Fibroblast of villous mesenchyme (primary cell): ENCODE data around the gene MACIR. TPM values are rescaled to one million over a fixed set of nuclear protein-coding genes. Genes with fewer than 3 reads are reported as not detected.

Experiments used
- DNase-seq: peaks from one replicate; pipeline ENCODE4 v3.0.0-alpha.2; 2010; ENCODE audit warnings: low read depth
- H3K4me3 ChIP-seq: 2 replicates; pipeline ENCODE4 v1.5.1; 2011; ENCODE audit warnings: low read depth, mild to moderate bottlenecking, low read length
- CTCF ChIP-seq: IDR thresholded peaks from 2 replicates; pipeline ENCODE4 v1.5.1; 2012; ENCODE audit warnings: low read depth, mild to moderate bottlenecking, low read length; ENCODE audit not compliant: insufficient read depth
- total RNA-seq: library from RNA; depleted of rRNA; stranded (reverse); fragments of >200 nt; gene quantifications from 2 replicates; pipeline ENCODE4 v1.2.3, GENCODE V29; 2012

The MACIR gene
- total RNA-seq, 1 donor = 31.5 TPM

- DNase-seq = no peak
- no peak for TF ChIP-seq CTCF
- no peak overlapping the region for H3K4me3 ChIP-seq
Observed at GRCh38 chr5:103295424-103295823, 36.9 kb downstream of the MACIR start.

GRCh38 chr5:103295871-103296270 is 37.3 kb downstream of the MACIR start:
- H3K4me3 ChIP-seq = no peak overlapping the region
- DNase-seq = no peak
- no peak for TF ChIP-seq CTCF

- no peak overlapping the region for H3K4me3 ChIP-seq
Observed at GRCh38 chr5:103298117-103298516, 39.6 kb downstream of the MACIR start.

GRCh38 chr5:103298607-103299188 is 40.1 kb downstream of the MACIR start:
- no peak for TF ChIP-seq CTCF
- H3K4me3 ChIP-seq = no peak overlapping the region
- no peak for DNase-seq

More at GRCh38 chr5:103298117-103298516, 39.6 kb downstream of the MACIR start:
- DNase-seq = no peak
- no peak for TF ChIP-seq CTCF

- no peak for DNase-seq
- no peak overlapping the region for H3K4me3 ChIP-seq
- no peak for TF ChIP-seq CTCF
Observed at GRCh38 chr5:103305809-103306208, 47.2 kb downstream of the MACIR start.

- TF ChIP-seq CTCF = no peak
- no peak overlapping the region for H3K4me3 ChIP-seq
- no peak for DNase-seq
Observed at GRCh38 chr5:103307470-103307869, 48.9 kb downstream of the MACIR start.

GRCh38 chr5:103308774-103309173 is 50.2 kb downstream of the MACIR start:
- H3K4me3 ChIP-seq = no peak overlapping the region
- no peak for DNase-seq
- TF ChIP-seq CTCF = no peak
